Neutrophil (primary cell): Measurements from ENCODE around the gene MPND.

Experiments used
- H3K27ac ChIP-seq: fragments of 200-600 bp; sonication (generic); 2 replicates; pipeline ENCODE4 v1.5.1; 2016; ENCODE audit warnings: mild to moderate bottlenecking, moderate library complexity
- H3K27me3 ChIP-seq: fragments of 200-600 bp; sonication (generic); 2 replicates; pipeline ENCODE4 v1.6.0; 2016; ENCODE audit warnings: mild to moderate bottlenecking
- H3K36me3 ChIP-seq: fragments of 200-600 bp; sonication (generic); 2 replicates; pipeline ENCODE4 v1.5.1; 2017
- H3K4me1 ChIP-seq, 2 experiments: fragments of 200-600 bp in 1 of 2; sonication (generic) in 1 of 2; 1 replicate in 1 of 2; 2 replicates in 1 of 2; pipeline versions ENCODE4 v1.5.1 to v1.6.1; 2013 to 2016; ENCODE audit warnings: low read depth in 1 of 2, low read length in 1 of 2, mild to moderate bottlenecking in 1 of 2, moderate library complexity in 1 of 2; ENCODE audit not compliant: control insufficient read depth in 1 of 2, insufficient read depth in 1 of 2
- H3K4me3 ChIP-seq, 2 experiments: fragments of 200-600 bp in 1 of 2; sonication (generic) in 1 of 2; 1 replicate in 1 of 2; 2 replicates in 1 of 2; pipeline ENCODE4 v1.5.1; 2013 to 2016; ENCODE audit warnings: low read depth in 1 of 2, low read length in 1 of 2, mild to moderate bottlenecking in 1 of 2, moderate library complexity in 1 of 2
- H3K9me3 ChIP-seq: fragments of 200-600 bp; sonication (generic); 2 replicates; pipeline ENCODE4 v1.5.1; 2016
- TF ChIP-seq, protein P1 (sequence below): fragments of 200-600 bp; sonication (generic); IDR thresholded peaks from 2 replicates; pipeline ENCODE4 v1.5.1; 2016; ENCODE audit warnings: antibody characterized with exemption

The MPND gene

DNA sequence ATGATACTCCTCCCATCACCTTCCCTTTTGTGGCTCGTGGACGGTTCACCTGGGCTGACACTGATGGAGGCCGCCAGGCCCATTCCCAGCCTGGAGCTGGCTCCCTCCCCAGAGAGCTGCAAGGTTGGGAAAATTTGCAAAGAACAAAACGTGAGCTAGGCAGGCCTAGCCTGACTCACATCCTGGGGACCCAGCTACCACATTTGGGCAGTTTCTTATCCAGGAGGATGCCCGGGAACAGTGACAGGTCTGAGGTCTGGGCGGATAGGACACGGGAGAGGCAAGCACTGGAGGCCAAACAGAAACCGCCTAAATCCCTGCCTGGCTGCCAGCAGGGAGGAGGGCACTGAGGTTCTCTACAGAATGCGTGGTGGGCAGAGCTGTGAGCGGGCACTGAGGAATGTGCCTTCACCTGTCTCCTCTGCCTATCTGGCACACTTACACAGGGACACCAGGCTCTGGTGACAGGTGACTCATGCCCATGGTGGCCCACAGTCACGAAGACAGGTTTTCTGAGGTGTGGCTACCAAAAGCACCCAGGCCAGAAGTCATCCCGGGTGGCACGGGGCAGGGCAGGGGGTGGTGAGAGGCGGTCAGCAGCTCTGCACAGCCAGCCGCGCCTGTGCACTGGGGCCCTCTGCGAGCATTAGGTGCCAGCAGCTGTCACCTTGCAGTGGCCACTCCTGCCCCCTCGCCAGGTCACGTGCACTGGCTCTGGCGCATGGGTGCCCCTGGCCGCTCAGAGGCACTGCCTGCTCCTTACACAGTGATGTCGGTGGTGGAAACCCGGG, 33.8 kb downstream of the MPND start:
- peak overlapping the region; percentile 88 for H3K27ac ChIP-seq

DNA sequence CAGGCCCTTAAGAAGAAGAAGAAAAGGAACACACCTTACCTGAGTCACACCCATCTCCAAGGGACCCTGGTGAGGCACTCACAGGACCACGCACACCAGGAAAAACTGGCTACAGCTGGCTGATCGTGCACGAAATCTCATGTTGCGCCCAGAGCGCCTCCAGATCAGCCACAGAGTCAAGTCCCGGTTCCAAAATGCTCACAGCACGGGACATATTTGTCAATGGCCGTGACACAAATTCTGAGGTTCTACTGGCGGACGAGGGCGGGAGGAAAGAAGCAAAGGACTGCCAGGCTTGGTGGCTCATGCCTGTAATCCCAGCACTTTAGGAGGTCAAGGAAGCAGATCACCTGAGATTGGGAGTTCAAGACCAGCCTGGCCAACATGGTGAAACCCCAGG, 35.5 kb downstream of the MPND start:
- Histone ChIP-seq H3K4me1 (peaks cover 58 to 62% of the 10 kb centered on the region in 2 experiments), H3K36me3 (peaks cover 17% of the 10 kb centered on the region), H3K27ac (no peak overlapping the region)

More for the DNA sequence above, 33.8 kb downstream of the MPND start:
- Histone ChIP-seq H3K36me3 (peaks cover 11% of the 10 kb centered on the region), H3K9me3 (no peaks in the 10 kb centered on the region), H3K4me3 (no peak overlapping the region), H3K27me3 (no peaks in the 10 kb centered on the region), H3K4me1 (peaks cover 65 to 67% of the 10 kb centered on the region in 2 experiments)
- TF ChIP-seq, protein P1, sequence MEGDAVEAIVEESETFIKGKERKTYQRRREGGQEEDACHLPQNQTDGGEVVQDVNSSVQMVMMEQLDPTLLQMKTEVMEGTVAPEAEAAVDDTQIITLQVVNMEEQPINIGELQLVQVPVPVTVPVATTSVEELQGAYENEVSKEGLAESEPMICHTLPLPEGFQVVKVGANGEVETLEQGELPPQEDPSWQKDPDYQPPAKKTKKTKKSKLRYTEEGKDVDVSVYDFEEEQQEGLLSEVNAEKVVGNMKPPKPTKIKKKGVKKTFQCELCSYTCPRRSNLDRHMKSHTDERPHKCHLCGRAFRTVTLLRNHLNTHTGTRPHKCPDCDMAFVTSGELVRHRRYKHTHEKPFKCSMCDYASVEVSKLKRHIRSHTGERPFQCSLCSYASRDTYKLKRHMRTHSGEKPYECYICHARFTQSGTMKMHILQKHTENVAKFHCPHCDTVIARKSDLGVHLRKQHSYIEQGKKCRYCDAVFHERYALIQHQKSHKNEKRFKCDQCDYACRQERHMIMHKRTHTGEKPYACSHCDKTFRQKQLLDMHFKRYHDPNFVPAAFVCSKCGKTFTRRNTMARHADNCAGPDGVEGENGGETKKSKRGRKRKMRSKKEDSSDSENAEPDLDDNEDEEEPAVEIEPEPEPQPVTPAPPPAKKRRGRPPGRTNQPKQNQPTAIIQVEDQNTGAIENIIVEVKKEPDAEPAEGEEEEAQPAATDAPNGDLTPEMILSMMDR, result no peak

DNA sequence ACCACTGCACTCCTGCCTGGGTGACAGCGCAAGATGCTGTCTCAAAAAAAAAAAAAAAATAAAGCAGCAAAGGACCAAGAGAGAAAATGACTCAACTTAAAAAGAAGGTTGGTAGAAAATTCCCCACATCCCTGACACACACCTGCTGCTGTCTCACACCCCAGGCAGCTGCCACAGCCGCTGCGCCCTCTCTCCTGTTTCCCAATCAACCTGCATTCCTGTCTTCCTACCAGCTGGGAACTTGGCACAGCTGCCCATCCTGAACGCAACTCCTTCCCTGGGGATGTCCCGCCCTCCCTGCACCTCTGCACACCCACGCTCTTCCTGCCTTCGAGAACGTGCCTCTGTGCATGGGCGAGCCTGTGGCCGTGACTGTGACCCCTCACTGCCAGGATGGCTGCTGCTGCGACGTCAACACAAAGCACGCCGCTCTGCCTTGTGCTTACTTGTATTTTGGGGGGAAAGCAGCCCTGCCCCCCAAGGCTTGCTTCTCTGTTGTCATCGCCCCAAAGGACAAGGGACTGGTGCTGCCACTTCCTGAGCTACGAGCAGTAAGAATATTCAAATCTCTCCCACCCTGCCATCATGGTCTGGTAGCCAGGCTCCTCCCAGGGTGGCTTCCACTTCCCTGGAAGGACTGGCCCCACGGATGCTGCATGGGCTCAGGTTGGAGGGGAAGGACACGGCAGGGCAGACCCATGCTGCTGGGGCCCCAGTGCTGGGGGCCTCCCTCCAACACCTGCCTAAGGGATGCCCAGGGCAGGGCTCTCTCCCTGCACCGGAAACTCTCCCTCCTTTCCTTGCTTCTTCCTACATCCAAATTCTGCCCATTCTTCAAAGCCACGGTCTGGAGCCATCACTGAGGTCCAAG, 36.3 kb downstream of the MPND start:
- TF ChIP-seq, protein P1, result no peak
- peaks cover 25% of the 10 kb centered on the region for H3K36me3 ChIP-seq
- no peaks in the 10 kb centered on the region for H3K27me3 ChIP-seq
- peak overlapping the region; percentile 31 to 40 for H3K4me3 ChIP-seq
- H3K4me1 ChIP-seq, result peaks cover 50 to 55% of the 10 kb centered on the region in 2 experiments
- H3K27ac ChIP-seq, result peak overlapping the region; percentile 66
- H3K9me3 ChIP-seq, result no peaks in the 10 kb centered on the region

More for the DNA sequence above, 35.5 kb downstream of the MPND start:
- Histone ChIP-seq H3K4me3 (no peak overlapping the region), H3K9me3 (no peaks in the 10 kb centered on the region), H3K27me3 (no peaks in the 10 kb centered on the region)
- TF ChIP-seq, protein P1, result no peak

DNA sequence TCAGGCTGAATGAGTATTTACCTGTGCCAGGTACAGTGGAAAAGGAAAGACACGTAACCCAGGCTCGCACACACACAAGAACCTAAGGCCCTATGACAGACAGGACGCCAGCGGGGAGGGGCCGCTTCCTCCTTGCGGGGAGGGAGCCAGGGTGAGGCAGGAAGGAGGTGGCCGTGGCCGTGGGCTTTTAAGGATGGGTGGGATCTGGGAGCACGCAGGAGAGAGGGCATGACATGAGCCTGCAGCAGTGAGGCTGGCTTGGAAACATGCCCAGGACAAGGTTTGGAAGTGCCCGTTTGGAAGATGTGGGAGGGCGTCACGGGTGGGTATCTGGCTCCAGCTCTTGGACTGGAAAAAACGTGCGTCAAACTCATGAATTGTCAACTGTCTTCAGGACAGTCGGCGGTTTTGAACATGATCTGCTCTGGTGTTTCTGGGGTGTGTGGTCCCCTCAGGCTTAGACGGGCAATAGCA, 36.9 kb downstream of the MPND start:
- TF ChIP-seq, protein P1, result no peak
- no peaks in the 10 kb centered on the region for H3K9me3 ChIP-seq
- peak overlapping the region; percentile 31 to 40 for H3K4me3 ChIP-seq
- H3K27ac ChIP-seq, result peak overlapping the region; percentile 66
- H3K4me1 ChIP-seq, result peaks cover 44 to 48% of the 10 kb centered on the region in 2 experiments
- H3K27me3 ChIP-seq, result no peaks in the 10 kb centered on the region
- H3K36me3 ChIP-seq, result peaks cover 29% of the 10 kb centered on the region

DNA sequence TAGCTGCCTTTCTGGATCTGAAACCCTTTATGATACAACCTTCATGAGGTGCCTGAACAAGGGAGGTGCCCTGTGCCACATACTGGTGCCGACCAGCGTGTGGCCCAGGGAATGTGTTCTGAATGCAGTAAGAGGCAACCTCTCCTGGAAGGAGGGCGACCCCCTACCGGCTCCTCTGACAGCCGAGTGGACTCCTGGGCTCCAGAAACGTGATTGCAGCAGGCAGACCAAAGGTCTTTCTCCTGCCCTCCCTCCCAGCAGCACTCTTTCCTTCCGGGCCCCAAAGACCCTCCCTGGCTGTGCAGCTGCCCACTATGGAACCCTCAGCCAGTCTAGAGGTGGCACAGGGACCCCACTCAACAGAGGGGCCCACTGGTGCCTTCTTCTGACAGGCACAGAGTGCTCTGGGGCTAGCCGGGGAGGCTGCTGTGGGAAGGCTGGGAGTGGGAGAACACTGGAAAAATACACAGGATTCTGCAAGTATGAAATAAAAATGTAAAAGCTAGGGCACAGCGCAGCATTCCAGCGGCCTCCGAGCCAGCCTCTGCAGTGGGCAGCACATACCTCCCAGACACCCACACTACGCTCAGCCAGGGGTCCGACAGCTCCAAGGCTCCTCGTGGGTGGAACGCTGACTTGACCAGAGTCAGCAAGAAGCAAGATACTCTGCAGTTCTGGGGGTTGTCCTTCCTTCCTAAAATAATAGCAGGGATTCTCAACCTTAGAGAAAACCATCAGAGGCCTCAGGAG, 42.1 kb downstream of the MPND start:
- H3K4me1 ChIP-seq, result peaks cover 27 to 31% of the 10 kb centered on the region in 2 experiments
- no peaks in the 10 kb centered on the region for H3K27me3 ChIP-seq
- TF ChIP-seq, protein P1, result no peak
- H3K4me3 ChIP-seq, result no peak overlapping the region
- no peaks in the 10 kb centered on the region for H3K9me3 ChIP-seq
- H3K36me3 ChIP-seq, result peaks cover 44% of the 10 kb centered on the region
- peak overlapping the region; percentile 27 for H3K27ac ChIP-seq
